Esophagus squamous epithelium (tissue), 4 donors: ENCODE data around the gene SLC34A1.

ENCODE experiments used
- CTCF ChIP-seq, 6 experiments: fragments of 450-650 bp in 4 of 6; fragments of 200-600 bp in 2 of 6; sonication (generic) in 2 of 6; IDR thresholded peaks; one replicate each; pipeline ENCODE4 v1.5.1; 2016 to 2019; ENCODE audit warnings: antibody characterized with exemption in 6 of 6, mild to moderate bottlenecking in 4 of 6, moderate library complexity in 4 of 6
- POLR2A ChIP-seq, 4 donors: fragments of 450-650 bp; IDR thresholded peaks; one replicate each; pipeline ENCODE4 v1.6.1; 2017; ENCODE audit warnings: antibody characterized with exemption in 4 of 4, mild to moderate bottlenecking in 4 of 4, moderate library complexity in 3 of 4

- TF ChIP-seq CTCF (IDR thresholded peaks at IDR 0.05) (no peak), POLR2A (IDR thresholded peaks at IDR 0.05) (no peak)
These were observed 61.6 kb downstream of the SLC34A1 start for GRCh38 chr5:177445917-177446199.
